ENCODE measurements around the gene CDH2. TPM values are rescaled to one million over a fixed set of nuclear protein-coding genes. Genes with fewer than 3 reads are reported as not detected.

CDH2 gene
- total RNA-seq, 4 donors from 2014 or later: 0.47 to 1.7 (median 1.1) TPM; not detected in 1

DNA sequence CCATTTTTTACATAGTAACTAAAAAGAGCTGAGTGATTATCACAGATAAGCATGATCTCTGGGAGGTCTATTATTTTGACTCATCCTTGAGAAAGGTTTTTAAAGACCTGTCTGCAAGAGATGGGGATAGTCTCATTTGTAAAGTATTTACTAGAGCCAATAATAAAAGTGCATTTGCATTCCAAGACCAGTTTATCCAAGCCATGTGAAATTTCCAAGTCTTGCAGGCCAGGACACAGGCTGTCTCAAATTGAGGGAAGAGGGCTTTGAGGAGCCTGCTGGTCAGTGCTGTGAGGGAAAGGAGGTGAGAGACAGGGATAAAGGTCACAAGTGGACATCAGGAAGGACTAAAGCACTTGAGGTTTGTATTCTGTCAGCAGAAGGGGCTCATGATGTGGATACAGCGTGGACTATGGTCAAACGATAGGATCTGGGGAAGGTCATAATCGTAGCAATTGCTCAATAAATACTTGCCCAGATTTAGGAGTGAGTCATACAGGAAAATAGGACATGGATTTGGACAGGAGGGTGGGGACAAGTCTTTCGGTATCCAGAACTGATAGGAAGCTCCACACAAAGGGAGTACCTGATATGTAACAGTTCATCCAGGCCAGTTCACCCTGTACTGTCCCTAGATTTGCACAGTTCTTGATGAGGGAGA is 6.6 kb upstream of the CDH2 start:
- DNase-seq (ENCODE audit: low spot score in 2 of 2): no peak
- H3K4me3 ChIP-seq: no peak overlapping the region
- no peak for TF ChIP-seq EP300 (IDR thresholded peaks at IDR 0.05)
- TF ChIP-seq, protein P1, sequence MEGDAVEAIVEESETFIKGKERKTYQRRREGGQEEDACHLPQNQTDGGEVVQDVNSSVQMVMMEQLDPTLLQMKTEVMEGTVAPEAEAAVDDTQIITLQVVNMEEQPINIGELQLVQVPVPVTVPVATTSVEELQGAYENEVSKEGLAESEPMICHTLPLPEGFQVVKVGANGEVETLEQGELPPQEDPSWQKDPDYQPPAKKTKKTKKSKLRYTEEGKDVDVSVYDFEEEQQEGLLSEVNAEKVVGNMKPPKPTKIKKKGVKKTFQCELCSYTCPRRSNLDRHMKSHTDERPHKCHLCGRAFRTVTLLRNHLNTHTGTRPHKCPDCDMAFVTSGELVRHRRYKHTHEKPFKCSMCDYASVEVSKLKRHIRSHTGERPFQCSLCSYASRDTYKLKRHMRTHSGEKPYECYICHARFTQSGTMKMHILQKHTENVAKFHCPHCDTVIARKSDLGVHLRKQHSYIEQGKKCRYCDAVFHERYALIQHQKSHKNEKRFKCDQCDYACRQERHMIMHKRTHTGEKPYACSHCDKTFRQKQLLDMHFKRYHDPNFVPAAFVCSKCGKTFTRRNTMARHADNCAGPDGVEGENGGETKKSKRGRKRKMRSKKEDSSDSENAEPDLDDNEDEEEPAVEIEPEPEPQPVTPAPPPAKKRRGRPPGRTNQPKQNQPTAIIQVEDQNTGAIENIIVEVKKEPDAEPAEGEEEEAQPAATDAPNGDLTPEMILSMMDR (IDR thresholded peaks at IDR 0.05): no peak
- H3K9me3 ChIP-seq: no peaks in the 10 kb centered on the region
- H3K36me3 ChIP-seq: no peaks in the 10 kb centered on the region
- WGBS: 77% methylated on average over 4 of the region's 4 CpGs
- H3K27me3 ChIP-seq: peaks cover 13% of the 10 kb centered on the region
- no peaks in the 10 kb centered on the region for H3K4me1 ChIP-seq
- H3K27ac ChIP-seq: no peak overlapping the region

DNA sequence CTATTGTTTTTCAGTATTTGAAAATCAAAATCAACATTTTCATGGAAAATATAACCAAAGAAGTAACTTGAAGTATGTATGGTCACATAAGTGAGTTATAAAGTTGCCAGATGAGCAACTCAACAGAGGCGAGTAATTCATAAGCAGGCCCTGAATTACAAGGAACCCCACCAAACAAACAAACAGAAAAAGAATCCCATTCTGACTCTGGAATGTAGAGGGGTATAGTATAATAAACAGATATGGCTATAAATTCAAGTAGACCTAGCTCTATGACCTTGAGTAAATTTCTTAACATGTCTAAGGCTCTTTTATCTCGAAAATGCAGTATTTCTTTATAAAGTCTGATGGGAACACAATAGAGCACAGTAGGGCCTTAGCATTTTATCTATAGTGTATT is 4.7 kb upstream of the CDH2 start:
- WGBS: 61% methylated on average over 2 of the region's 2 CpGs
- H3K27me3 ChIP-seq: peaks cover 32% of the 10 kb centered on the region
- no peak for TF ChIP-seq POLR2AphosphoS5 (IDR thresholded peaks at IDR 0.05)
- TF ChIP-seq EP300 (IDR thresholded peaks at IDR 0.05): no peak
- TF ChIP-seq, protein P1 (IDR thresholded peaks at IDR 0.05): no peak
- TF ChIP-seq POLR2A (IDR thresholded peaks at IDR 0.05): no peak
- no peak for DNase-seq (ENCODE audit: low spot score in 2 of 2)
- no peaks in the 10 kb centered on the region for H3K9me3 ChIP-seq
- H3K4me1 ChIP-seq: peaks cover 17% of the 10 kb centered on the region
- no peaks in the 10 kb centered on the region for H3K36me3 ChIP-seq
- no peak overlapping the region for H3K4me3 ChIP-seq
- no peak overlapping the region for H3K27ac ChIP-seq

- Histone ChIP-seq H3K36me3 (no peaks in the 10 kb centered on the region), H3K9me3 (no peaks in the 10 kb centered on the region), H3K4me3 (no peak overlapping the region), H3K27me3 (peaks cover 59% of the 10 kb centered on the region), H3K4me1 (peaks cover 31% of the 10 kb centered on the region), H3K27ac (no peak overlapping the region)
- DNase-seq (ENCODE audit: low spot score in 2 of 2): no peak
- WGBS: 52% methylated on average over 6 of the region's 6 CpGs
- TF ChIP-seq, protein P1 (IDR thresholded peaks at IDR 0.05): no peak
- TF ChIP-seq EP300 (IDR thresholded peaks at IDR 0.05) (no peak), POLR2A (IDR thresholded peaks at IDR 0.05) (no peak), POLR2AphosphoS5 (IDR thresholded peaks at IDR 0.05) (no peak)
Observed at GRCh38 chr18:28178720-28179119, 1.8 kb upstream of the CDH2 start.

GRCh38 chr18:28177828-28178635 is 1.1 kb upstream of the CDH2 start:
- Histone ChIP-seq H3K4me1 (peaks cover 31% of the 10 kb centered on the region), H3K36me3 (no peaks in the 10 kb centered on the region), H3K27me3 (peaks cover 64% of the 10 kb centered on the region), H3K9me3 (no peaks in the 10 kb centered on the region), H3K27ac (no peak overlapping the region), H3K4me3 (peak overlapping the region; percentile 58)
- DNase-seq (ENCODE audit: low spot score in 2 of 2): no peak
- WGBS: 1% methylated on average over 48 of the region's 83 CpGs
- TF ChIP-seq POLR2A (IDR thresholded peaks at IDR 0.05) (no peak), EP300 (IDR thresholded peaks at IDR 0.05) (no peak), POLR2AphosphoS5 (IDR thresholded peaks at IDR 0.05) (no peak)
- TF ChIP-seq, protein P1 (IDR thresholded peaks at IDR 0.05): no peak

- Histone ChIP-seq H3K4me1 (peaks cover 31% of the 10 kb centered on the region), H3K27me3 (peaks cover 68% of the 10 kb centered on the region), H3K4me3 (peak overlapping the region; percentile 58), H3K36me3 (no peaks in the 10 kb centered on the region), H3K9me3 (no peaks in the 10 kb centered on the region), H3K27ac (no peak overlapping the region)
- TF ChIP-seq POLR2A (IDR thresholded peaks at IDR 0.05) (no peak), EP300 (IDR thresholded peaks at IDR 0.05) (no peak), POLR2AphosphoS5 (IDR thresholded peaks at IDR 0.05) (no peak)
- TF ChIP-seq, protein P1 (IDR thresholded peaks at IDR 0.05): no peak
- no peak for DNase-seq (ENCODE audit: low spot score in 2 of 2)
- 0% methylated on average over 4 of the region's 38 CpGs for WGBS
Observed at GRCh38 chr18:28176698-28176947, 307 bp downstream of the CDH2 start.

All from suprapubic skin (tissue), 4 donors.